Tongue (tissue), 2 donors: ENCODE measurements around the gene CACNA2D4. TPM values are rescaled to one million over a fixed set of nuclear protein-coding genes. Genes with fewer than 3 reads are reported as not detected.
"Not testable (repeated sequence)": the region's sequence is repeated elsewhere in the genome, so short reads cannot be mapped to it uniquely, and the experiment has no call there.

Experiments
- DNase-seq: peaks from one replicate; pipeline ENCODE4 v3.0.0-alpha.2; 2015
- total RNA-seq: library from RNA; depleted of rRNA; stranded (reverse); fragments of >200 nt; gene quantifications from one replicate; pipeline ENCODE4 v1.2.3, GENCODE V29; 2014

CACNA2D4 gene, protein sequence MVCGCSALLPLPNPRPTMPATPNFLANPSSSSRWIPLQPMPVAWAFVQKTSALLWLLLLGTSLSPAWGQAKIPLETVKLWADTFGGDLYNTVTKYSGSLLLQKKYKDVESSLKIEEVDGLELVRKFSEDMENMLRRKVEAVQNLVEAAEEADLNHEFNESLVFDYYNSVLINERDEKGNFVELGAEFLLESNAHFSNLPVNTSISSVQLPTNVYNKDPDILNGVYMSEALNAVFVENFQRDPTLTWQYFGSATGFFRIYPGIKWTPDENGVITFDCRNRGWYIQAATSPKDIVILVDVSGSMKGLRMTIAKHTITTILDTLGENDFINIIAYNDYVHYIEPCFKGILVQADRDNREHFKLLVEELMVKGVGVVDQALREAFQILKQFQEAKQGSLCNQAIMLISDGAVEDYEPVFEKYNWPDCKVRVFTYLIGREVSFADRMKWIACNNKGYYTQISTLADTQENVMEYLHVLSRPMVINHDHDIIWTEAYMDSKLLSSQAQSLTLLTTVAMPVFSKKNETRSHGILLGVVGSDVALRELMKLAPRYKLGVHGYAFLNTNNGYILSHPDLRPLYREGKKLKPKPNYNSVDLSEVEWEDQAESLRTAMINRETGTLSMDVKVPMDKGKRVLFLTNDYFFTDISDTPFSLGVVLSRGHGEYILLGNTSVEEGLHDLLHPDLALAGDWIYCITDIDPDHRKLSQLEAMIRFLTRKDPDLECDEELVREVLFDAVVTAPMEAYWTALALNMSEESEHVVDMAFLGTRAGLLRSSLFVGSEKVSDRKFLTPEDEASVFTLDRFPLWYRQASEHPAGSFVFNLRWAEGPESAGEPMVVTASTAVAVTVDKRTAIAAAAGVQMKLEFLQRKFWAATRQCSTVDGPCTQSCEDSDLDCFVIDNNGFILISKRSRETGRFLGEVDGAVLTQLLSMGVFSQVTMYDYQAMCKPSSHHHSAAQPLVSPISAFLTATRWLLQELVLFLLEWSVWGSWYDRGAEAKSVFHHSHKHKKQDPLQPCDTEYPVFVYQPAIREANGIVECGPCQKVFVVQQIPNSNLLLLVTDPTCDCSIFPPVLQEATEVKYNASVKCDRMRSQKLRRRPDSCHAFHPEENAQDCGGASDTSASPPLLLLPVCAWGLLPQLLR
- total RNA-seq, result 3.2 TPM

DNA sequence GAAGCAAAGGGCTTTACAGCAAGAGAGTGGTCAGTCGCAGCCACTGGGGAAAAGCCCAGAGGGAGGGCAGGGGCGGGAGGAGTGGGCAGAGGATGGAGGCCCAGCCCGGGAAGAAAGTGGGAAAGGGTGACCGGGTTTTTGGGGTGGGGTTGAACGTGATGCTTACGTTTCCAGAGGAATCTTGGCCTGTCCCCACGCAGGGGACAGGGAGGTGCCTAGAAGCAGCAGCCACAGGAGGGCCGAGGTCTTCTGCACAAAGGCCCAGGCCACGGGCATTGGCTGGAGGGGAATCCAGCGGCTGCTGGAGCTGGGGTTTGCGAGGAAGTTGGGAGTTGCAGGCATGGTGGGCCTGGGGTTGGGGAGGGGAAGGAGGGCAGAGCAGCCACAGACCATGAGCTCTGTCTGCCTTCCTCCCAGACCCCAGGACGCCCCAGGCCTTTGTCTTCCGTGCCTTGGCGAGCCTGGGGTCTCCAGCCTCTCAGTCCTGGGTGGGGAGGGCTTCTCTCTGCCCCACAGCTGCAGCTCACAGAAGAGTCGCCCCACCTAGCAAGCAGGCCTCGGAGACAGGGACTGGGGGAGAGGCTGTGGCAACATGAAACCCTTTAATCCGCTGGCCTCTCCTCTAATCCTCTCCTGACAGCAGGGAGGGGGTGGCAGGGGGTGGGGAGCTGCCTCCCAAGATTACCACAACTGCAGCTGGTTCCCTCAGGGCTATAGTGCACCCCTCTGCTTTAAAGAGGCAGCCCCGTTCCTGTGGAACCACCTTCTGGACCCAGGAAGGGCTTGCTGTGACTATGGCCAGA, at the start of gene CACNA2D4:
TSS of gene CACNA2D4 (minus strand) at position 572 of the 803 bp plus-strand sequence. CDS start at position 393, 179 bp downstream.
- DNase-seq, result peak; percentile 81

DNA sequence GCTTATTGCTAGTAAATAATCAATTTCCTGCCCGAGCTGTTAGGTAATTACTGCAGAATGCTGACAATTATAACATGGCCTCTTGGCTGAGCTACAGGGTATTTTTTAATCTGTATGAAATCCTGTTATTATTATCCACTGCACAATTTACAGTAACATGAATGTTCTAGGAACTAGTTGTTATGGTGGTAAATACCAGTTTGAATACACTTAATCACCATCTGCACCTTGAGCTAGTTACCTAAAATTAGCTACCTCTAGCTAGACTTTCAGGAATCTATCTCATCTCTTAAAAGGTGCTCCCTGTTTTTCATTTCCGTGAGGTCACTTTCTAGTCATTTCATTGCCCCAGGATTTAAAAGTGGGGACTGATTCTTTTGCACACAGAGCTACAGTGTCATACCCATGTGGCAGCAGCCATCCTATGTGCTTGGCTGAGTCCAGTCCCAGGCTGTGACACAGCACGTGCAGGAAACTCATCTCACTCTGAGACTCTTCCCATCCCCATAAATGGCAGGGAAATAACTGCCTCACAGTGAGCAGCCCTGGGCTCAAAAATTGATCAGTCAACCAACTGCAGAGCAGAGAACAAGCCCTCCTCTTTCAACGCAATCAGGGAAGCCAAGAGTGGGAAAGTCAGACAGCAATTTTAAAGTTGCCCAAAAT, 48.2 kb upstream of the CACNA2D4 start:
- no peak for DNase-seq

DNA sequence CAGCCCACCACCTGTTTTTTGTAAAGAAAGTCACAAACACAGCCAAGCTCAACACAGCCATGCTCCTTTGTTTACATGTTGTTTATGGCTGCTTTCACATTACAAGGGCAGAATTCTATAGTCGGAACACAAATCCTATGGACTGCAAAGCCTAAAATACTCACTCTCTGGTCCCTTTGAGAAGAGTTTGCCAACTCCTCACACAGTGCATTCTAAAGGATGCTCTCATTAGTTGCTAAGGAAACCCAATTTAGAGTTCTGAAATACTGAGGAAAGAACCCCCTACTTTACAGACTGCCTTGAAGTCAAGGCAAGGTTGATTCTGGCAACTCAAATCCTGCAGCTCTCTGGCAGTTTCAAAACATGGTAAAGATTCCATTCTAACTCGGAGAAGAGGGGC, 47.5 kb upstream of the CACNA2D4 start:
- no peak for DNase-seq

DNA sequence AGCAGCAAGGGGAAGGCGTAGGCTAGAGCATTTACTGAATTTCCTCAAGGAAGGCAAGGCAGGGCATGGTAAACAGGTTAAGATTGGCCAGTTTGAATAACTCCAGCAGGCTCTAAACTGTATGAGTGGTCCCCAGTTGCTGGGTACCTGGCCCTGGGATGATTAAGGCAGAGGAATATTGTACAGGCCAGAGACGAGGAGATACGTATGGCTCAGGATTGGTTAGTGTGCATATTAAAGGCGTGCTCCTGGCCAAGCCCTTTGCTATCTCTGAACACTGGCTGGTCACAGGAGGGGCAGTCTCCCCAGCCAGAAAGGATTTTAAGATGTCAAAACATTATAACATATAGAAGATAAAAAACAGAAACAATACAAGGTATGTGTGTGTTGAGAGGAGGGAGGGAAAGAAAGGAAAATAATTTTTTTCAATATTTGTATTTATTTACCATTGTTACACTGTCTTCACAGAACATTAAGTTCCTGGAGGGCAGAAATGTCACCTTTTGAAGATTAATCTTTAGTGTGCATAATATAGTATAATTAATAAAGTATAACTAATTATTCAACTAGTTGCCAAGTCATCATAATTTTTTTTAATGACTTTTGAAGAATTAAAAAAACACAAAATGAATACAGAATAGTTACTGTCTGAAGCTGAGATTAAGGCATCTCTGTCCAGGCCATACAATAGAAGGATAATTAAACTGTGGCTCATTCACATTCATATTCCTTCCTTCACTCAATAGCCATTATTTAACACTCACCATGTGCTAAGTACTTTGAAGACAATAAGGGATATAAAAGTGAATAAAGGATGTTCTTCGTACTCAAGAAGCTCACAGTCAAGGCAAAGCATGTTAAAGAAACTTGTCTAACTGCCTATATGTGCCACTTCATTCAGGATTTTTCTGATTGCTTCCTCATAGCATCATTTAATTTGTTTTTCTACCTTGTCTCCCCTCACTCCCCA, 43.9 kb upstream of the CACNA2D4 start:
- DNase-seq, result no peak

DNA sequence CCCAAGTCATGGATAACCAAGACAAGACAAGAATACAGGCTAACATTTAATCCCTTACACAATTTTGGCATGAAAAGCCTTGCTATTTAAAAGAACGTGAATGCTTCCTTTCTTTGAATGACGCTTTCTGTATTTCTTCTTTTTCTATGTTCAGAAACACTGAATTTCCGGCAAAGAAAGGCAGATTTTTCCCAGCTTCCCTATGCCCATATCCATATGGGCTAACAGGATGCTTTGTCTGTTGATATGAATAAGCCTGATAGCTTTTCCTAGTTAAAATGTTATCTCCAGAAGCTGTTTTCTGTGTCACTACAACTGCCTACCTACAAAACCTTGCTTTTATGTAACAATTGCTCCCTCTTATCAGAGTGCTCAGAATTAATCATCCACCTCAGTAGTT, 38.3 kb upstream of the CACNA2D4 start:
- no peak for DNase-seq

DNA sequence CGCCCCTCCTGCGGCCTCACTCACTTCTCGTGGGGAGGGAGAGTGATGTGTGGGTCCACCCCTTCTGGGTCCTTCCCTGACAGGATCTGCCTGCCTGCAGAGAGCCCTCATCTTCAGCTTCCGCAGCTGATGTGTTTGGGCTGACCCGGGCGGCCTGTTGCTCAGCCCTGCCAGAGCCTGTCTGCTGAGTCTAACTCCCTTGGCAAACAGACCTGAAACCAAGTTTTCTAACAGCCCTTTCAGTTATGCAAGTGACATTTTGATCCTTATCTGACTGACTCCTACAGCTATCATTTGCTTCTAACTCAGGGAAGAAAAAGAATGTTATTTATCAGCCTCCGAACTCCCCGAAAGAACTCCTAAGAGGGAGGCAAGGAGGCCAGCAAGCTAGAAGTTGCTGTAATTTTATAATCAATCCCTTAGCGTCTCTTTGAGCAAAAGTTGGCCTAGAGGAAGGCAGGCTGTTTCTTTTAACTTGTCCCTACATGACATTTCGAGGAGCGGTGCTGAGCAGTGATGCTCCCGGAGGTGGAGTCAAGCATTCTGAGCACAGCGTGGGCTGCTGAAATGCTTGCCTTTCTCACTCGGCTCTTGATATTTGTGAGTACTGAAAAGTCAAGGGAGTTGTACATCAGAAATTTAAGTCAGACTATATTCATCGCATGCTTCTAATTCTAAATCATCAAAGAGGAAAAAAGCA, 31.5 kb upstream of the CACNA2D4 start:
- peak; percentile 41 for DNase-seq

DNA sequence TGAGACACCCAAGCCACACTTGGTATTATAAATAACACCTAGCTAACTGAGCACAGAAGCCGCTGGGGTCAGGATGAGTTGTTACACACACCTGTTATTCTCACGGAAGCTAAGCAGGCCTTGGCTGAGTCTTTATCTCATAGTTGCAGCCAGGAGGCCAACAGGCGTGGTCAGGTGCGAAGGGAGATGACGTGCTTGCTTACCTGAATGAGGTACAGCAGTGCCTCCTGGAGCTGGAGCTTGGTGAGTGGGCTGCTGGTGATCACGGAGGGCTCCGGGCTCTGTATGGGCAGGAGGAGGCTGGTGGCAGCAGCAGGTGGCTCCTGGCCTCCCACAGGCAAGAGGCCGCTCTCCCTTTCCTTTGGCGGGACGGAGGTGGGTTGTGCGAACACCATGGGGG, 30.4 kb upstream of the CACNA2D4 start:
- DNase-seq, result no peak

DNA sequence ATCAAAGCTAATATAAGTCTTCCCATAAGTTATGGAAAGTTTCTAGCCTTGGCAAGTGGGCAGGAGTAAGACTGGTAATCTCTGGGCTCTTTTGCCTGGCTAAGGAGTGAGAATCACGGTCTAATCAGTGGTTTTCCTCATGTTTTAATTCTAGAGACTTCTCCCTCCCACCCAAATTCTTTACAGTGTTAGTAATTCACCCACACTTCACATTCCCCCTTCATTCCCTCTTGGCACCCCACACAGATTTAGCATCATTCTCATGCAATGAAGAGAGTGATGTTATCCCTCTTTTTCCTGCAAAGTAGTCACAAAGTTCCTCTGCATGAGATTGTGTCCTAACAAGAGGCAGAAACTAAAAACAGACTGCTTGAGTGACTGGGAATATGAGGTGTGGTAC, 28.6 kb upstream of the CACNA2D4 start:
- DNase-seq, result no peak

DNA sequence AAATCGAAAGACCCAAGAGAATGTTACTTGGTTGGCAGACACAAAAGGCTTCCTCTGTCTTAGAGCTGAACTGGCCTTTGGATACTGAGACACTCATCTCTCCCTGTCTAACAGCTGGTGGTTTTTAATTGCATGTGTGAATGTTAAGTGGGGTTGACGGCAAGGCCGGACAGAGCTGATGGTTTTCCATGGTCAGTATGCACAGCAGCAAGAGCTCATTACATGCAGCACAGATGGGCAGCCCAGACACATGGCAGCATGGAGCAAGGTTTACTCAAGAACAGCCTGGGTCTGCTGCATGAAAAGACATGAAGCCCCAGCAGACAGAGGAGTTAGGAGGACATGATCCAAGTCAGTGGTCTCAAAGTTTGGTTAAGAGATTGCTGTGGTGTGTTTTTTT, 27.8 kb upstream of the CACNA2D4 start:
- DNase-seq, result no peak

DNA sequence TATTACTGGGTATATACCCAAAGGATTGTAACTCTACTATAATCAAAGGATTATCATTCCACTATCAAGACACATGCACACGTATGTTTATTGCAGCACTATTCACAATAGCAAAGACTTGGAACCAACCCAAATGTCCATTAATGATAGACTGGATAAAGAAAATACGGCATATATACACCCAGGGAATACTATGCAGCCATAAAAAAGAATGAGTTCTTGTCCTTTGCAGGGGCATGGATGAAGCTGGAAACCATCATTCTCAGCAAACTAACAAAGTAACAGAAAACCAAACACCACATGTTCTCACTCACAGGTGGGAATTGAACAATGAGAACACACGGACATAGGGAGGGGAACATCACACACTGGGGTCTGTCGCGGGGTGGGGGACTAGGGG, 27.1 kb upstream of the CACNA2D4 start:
- DNase-seq, result not testable (repeated sequence)

DNA sequence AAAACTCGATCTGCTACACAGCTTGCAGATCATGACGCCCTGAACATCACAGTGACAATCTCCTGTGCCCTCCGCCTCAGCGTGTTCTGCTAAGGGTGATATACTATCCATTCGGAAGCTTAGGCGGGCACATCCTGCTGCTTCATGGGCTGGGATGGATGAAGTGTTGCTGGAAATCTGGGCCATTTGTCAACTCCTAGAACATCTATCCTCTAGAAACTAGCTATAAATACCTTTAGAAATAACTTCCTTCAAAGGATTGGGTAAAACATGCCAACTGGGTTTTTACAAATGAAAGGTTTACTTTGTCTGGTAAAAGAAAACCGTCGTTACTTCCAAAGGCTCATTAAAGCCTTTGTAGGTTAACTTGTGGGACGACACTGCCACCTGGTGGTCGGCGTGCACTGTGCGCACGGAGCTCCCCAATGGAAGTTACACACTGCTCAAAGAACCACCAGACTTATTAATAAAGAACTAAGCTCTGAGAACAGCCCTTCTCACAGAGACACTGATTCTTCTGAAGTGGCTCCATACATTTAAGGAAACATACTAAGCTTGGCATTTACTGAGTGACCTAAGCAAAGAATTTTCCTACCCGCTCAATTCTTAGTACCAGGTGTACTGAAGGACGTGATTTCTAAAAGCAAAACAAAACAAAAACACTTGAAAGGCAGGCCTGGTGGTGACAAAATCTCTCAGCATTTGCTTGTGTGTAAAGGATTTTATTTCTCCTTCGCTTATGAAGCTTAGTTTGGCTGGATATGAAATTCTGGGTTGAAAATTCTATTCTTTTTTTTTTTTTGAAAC, 21.6 kb upstream of the CACNA2D4 start:
- peak; percentile 94 for DNase-seq

DNA sequence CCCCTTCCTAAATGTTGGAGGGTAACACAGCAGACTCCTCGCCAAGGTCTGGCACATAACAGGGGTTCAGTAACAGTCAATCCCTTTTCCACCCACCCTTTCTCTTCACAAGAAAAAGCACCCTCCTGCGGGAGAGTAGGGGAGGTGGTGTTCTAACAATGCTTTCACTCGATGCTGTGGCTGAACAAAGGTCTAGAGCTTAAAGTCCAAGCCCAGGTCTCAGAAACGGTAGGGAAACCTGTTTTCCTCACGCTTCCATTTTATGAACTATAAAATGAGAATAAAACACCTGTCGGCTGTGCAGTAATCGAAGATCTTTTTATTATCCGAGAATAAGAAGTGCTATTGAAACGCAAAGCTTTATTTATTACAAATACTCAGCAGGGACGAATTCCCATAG, 20.9 kb upstream of the CACNA2D4 start:
- DNase-seq, result no peak

DNA sequence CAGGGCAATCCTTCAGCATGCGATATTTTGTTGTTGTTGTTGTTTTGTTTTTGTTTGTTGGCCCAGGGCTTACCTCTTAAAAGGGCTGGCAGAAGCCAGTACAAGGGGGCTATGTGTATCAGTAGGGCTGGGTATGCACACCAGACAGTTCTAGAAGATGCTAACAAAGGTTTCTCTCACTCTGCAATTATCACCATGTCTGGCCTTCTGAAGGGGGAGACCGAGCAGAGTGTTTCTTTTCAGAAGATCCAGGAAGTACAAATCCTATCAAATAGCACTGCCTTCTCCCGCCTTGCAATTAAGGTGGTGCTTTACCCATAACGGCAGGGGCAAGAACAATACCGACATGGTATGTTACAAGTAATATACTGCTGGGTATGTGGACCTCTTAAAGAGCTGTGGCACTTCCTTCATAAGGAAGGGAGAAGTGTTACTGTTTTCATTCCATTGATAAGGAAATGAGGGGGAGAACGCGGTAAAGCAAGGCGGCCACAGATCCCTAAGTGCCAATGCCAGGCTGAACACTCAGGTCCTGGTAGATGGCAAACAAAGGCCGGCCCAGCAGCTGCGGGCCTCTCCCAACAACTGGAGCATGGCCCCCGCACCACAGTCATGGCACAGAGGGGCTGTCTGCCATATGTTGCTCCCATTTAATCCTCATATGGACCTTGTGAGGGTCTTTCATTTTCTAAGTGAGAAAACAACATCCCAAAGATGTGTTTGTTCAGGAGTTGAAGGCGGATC, 19.2 kb upstream of the CACNA2D4 start:
- DNase-seq, result no peak

DNA sequence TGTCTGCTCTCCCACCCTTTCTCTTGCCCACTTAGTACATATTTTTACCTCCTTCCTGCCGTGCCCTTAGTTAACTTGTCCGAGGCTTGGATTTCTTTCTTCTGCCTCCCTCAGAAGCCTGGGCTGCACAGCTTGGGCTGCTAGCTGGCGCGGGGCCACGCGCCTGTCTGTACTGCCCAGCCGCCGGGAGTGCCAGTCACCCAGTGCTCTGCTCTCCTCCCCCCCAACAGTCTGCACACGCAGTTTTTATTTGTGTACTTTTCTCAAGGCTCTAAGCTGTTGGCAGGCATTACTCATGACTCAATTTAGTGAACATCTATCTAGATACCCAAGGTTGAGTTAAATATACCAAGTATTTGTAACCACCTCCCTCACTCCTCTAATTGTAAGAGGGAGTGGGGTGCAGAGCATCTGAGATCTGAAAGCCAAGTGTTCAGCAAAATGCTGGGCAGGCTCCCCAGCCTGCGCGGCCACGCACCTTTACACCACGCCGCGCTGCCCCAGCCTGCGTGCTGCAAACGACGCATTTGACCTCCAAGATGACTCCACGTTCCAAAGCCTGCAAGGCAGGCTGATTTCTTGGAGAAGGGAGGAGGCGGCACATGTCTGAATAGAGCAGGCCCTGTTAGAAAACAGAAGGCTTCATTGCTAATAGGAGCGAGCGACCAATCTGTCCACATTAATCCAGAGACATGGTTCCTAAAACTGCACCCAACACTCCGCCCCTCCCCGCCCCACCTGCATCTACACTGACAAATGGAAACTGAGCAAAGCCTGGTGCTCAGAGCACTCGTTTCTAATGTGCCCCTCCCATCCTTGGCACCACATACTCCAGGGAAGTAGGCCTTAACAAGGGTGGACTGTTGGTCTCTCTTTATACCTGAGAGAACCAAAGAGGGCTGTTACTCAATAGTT, 18.2 kb upstream of the CACNA2D4 start:
- peak; percentile 83 for DNase-seq

DNA sequence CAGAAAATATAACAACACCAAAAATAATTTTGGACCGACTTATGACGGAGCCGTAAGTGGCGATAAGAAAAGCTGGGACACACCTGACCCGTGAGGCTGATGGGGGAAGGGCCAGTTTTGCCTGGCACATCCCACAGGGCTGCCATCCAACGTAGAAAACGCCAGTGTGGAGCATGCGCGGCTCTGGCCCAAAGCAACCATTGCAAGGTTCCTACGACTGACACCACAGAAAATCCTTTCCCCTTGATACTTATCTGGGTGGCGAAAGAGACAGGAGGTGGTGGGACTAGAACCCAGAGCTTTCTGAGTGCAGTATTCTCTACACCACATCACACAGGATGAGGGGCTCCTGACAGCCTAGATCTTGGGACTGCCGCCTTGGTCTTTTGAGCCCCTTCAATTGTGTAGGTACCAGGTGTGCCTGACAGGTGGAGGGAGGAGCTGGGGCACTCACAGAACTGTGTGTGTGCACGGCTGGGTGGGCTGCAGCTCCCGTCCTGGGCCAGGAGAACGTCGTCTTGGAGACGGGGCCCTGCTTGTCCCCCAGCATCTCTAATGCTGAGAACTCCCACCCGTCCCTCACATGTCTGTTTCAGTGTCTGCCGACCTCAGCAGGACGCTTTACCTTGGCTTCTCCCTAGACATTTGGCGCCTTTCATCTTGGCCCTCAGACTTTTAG, 17.4 kb upstream of the CACNA2D4 start:
- no peak for DNase-seq

DNA sequence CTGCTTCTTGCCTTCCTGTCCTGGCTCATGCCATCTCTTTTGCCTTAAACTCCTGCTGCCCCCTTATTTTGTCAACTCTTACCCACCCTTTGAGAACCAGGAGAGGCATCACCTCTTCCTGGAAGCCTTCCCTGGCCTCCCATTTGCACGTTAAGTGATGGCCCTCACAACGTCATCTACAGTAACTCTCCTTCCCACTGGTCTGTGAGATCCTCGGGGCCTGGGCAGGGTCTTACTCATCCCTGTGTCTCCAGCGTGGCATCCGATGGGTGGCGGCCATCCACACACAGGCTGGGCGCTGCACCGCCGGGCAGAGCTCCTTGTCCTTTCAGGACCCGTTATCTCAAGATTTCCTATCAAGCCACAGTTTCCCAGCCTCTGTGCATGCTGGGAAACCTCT, 16.8 kb upstream of the CACNA2D4 start:
- no peak for DNase-seq
